NCI-H2196 treated with DMSO at 0.1 percent for 48 hours (cell line): Measurements from ENCODE around the gene PRR5L.
"Not testable (repeated sequence)": the region's sequence is repeated elsewhere in the genome, so short reads cannot be mapped to it uniquely, and the experiment has no call there.

ENCODE experiments used
- DNase-seq: peaks from one replicate; lab custom pipeline; 2025; ENCODE audit not compliant: unreplicated experiment; lab: John Stamatoyannopoulos, UW

The PRR5L gene

DNA sequence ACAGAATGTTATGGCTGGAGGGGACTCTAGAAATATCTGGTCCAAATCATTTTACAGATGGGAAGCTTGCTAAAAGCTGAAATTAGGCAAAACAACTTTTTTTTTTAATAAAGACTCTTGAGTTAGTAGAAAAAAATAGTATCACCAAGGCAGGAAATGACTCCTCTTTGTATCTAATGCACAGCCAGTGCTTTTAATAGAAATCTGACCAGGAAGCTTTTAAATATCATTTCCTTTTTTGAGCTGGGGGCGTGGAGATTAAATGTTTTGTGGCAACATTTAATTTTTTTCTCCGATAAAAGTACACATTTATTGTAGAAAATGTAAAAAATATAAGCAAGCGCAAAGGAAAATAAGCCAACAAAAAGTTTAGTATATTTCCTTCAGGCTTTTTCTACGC lies 191.5 kb downstream of the PRR5L start:
- no peak for DNase-seq

DNA sequence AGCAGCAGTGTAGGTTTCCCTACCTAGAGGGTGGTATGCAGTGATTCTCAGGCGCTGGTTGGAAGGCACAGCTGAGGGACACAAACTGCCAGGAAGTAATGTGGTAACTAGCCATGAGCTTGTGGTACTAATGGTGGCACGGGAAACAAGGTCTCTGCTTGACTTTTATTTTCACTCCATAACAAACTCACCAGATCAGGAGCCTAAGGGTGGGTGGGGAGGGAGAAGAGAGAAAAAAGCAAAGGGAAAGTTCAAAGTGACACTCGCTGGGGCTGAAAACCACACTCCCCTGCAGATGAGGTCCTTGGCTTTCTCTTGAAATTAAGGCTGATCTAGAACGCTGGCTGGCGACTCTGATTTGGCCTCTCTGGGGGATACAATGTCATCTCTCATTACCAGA lies 192.0 kb downstream of the PRR5L start:
- DNase-seq, result no peak

DNA sequence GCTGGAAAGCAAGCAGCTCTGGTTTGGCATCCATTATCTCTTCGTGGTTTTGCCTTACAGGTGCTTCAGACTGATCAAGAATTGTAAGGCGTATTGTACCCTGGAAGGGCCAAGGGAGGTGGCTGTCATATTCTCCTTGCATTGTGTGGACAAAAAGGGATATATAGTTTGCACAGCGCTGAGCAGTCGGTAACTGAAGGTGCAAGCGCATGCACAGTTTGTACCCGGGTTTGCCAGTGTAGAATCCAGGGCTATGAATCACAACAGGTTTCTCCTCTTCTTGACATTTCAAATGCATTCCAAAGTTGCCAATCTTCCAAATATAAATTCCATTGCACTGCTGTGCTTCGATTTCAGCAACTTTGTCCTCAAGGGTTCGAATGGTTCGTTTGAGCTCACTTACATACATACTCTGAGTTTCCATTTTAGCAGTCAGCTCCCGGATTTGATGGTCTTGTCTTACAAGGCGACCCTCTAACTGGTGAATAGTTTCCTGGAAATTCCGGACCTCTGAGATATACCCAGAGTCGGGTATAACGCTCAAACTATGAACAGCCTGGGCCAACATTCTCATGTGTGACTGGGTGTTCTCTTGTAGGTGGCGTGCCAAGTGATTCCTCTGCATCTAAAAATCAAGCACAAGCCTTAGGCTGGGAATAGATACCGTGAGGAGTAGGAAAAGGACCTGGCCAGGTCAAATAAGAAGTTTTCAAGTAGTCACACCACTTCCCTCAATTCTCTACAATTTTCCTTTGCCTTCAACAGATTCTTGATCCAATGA lies 194.1 kb downstream of the PRR5L start:
- DNase-seq, result no peak

DNA sequence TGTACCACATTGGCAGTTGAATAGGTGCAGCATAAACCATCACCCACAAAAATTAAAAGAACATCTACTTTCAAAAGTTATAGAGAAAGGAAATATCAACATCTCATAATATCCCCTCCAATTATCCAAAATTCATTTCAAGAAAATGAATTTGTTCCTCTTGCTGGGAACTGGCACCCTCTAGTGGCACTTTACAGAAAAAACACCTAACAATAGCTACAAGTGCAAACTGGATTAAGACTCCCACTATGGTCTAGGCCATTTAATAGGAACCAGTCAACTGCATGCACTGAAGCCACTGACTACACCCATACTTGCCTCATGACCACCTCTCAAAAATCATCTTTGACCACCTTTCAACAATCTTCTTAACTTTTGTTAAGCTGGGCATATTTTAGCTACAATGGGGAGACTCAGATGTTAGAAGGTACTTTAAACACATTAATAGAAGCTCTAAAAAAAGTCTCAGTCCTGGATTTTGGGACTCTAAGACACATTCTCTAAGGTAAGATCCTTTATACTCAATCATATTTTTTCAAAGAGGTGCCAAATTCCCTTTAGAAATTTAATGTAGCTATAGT lies 196.7 kb downstream of the PRR5L start:
- DNase-seq, result peak; percentile 51

DNA sequence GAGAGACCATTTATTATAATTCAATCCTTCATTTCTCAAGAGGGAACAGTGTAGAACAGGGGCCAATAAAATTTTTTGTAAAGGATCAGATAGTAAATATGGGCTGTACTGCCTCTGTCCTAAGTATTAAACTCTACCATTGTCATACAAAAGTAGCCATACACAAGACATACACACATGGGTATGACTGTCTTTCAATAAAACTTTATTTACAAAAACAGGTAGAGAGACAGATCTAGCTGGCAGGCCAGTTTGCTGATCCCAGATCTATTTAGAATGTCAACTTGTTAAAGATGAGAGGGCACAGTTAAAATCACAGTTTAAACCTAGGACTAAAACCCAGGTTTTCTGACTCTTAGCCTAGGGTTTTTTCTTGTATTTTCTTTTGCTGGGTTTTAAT lies 197.2 kb downstream of the PRR5L start:
- no peak for DNase-seq

DNA sequence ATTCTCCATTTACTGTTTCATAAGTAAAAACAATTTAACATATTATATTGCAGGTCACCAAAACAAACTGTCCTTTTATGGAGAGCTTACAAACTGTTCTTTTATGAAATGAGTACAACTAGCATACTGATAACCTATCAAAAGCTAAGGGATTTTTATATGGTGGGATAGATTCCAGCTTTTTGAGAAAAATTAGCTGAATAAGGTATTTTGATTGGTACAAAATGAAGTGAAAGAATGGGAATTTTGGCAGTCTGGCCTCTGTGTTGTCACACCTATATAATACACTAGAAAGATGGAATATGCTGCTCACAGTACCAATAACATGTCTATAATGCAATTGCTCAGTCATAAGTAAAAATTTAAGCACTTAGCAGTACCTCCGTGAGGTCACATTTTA lies 202.6 kb downstream of the PRR5L start:
- no peak for DNase-seq

DNA sequence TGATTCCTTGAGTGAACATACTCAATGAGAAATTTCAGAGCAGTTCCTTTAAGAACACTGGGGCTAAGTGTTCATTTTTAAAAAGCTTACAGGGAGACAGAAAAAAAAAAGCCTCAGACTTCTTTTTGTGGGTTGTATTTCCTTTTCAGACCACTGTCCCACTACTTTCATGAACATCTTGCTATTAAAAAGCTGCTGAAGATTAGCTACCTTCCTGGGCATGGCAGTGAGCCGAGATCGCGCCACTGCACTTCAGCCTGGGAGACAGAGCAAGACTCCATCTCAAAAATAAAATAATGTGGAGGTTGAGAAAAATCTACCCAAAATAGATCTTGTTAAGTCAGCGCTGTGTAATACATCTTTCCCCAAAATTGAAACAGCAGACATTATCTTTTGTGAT lies 203.2 kb downstream of the PRR5L start:
- no peak for DNase-seq

DNA sequence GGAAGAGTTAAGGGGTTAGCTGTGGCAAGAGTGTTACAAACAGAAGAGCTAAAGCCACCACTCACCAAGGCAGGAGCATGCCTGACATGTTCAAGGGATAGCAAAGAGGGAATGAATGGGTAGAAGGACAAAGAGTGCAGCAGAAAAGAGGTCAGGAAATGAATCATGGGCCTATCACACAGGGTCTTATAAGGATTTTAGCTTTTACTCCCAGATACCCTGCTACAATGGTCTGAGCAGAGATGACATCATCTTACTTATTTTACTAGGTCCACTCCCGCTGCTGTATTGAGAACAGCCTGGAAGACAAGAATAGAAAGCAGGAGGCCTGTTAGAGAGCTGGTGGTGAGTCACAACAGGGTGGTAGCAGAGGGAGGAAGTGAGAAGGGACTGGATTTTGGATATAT lies 204.2 kb downstream of the PRR5L start:
- DNase-seq, result peak; percentile 2

DNA sequence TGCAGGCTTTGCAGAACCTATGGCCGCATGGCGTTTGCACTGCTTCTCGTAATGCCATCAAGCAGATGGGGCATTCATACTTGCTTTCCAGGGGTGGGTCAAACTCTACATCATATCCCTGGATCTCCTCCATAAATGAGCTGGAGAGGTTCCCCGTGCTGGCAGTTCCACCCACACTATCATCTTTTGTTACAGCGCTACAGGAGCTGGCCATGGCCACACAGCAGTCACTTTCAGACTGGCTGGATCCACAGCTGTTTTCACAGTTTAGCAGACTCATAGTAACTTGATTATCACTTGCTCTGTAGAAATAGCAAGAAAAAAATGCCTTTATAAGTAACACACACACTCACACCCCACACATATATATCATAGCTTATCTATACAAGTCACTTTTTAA lies 205.1 kb downstream of the PRR5L start:
- no peak for DNase-seq

DNA sequence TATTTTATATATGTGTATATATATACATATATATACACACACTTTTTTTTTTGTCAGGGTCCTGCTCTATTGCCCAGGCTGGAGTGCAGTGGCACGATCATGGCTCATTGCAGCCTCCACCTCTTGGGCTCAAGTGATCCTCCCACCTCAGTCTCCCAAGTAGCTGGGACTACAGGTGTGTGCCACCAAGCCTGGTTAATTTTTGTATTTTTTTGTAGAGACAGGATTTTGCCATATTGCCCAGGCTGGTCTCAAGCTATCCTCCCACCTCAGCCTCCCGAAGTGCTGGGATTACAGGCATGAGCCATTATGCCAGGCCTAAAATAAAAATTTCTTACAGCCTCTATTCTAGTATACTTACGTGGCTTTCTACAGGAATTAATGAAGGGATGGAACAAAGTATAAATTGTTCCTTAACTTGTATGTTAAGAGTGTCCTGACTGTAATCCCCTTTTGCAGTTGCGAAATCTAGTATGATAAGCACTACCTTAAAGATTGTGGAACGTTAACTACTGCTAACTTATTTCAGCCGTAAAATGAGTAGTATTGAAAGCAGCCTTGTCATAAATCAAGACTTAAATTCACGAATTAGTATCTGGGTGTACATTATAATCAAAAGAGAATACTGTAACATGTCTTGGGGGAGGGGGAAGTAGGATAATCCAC lies 211.9 kb downstream of the PRR5L start:
- no peak for DNase-seq

DNA sequence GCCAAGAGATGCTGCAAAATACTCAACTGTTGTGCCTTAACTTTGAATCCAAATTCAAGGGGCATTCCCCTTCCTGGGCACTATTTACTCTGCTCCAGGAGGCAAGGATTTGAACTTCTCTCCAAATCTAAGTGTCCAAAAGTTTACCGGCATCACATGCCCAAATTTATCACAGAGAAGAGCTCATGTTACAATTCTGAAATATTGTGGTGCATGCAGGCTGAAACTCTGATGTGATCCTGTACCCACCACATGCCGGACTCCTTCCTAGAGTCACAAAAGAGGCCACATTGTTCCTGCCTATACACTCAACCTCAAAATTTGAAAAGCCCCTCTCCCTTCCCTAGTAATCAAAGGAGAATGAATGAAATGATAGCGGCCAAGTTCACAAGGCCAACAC lies 212.7 kb downstream of the PRR5L start:
- DNase-seq, result no peak

DNA sequence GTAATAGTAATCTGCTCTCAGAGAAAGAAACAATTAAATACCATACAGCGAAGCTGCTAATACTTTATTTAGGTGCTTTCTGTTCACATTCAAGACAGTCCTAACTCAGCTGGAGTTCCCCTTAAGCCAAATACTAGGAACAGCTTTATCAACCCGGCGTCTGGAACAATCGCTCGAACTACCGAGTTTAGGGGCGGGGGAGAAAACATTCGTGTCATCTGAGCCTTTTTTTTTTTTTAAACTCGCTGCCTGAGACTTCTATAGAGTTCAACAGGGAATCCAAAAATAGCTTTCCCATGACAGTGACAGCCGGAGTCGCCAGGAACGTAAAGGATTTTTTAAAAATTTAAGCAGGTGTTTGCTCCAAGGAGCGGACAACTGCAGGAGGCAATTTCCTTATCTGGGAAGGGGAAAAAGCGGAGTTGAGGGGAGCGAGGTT lies 213.1 kb downstream of the PRR5L start:
- DNase-seq, result no peak

DNA sequence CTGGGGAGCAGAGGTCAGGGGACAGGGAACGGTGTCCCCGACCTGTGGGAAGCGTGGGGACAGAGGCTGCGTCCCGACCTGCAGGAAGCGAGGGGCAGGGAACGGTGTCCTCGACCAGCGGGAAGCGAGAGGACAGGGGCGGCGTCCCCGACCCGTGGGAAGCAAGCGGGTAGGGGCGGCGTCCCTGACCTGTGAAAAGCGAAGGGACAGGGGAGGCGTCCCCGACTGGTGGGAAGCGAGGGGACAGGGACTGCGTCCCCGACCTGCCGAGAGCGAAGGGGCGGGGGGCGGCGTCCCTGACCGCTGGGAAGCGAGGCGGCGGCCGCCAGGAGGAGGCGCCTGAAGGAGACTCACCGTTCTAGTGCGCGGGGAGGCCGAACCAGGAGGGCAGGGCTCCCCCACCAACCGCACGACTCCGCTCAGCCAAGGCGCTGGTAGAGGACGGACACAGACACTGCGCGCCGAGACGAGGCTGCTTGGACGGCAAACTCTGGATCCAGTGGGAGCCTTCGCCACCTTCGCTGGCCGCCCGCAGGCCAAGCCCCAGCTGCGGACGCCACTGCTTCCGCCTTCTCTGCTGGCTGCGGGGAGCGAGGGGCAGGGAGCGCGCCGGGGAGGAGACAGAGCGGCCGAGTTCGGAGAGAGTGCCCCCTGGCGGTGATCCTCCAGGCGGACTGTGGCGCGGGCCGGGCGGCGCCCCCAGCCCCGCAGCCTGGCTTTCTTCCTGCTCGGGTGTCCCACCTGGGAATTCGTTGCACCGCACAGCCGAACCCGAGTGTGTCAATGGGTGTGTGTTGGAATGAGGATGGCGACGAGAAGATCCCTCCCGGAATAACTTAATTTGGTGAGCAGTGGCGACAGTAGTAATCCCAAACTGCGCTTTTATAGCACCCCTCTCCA lies 213.9 kb downstream of the PRR5L start, which contains the start of gene TRAF6:
TSS of gene TRAF6 (minus strand) at position 579 of the 900 bp plus-strand sequence. CDS start 8,757 bp downstream, outside the sequence.
- DNase-seq, result peak; percentile 78

DNA sequence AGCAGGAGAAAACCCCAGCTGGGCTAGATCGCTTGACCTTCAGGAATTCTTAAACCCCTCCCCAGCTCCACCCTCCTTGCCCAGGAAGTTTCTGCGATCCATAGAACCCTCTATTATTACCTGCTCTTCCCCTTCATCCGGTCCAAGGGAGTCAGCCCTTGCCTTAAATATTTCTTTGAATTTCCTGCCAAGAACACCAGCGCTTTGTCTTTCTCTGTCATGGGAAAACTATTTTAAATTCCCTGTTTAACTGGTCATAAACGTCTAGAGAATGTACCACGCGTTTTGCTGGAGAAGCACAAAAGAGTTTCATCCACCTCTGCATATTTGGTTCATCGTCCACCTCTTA lies 214.5 kb downstream of the PRR5L start:
- no peak for DNase-seq

DNA sequence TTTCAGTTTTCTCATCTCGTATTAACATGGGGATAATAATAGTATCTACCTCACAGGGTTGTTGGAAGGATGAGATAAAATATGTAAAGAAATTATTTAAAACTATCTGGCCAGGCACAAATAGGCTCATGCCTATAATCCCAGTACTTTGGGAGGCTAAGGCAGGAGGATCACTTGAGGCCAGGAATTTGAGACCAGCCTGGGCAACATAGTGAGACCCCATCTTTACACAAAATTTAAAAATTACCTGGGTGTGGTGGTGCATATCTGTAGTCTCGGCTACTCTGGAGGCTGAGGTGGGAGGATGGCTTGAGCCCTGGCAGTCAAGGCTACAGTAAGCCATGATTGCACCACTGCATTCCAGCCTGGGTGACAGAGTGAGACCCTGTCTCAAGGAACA lies 215.0 kb downstream of the PRR5L start:
- not testable (repeated sequence) for DNase-seq

DNA sequence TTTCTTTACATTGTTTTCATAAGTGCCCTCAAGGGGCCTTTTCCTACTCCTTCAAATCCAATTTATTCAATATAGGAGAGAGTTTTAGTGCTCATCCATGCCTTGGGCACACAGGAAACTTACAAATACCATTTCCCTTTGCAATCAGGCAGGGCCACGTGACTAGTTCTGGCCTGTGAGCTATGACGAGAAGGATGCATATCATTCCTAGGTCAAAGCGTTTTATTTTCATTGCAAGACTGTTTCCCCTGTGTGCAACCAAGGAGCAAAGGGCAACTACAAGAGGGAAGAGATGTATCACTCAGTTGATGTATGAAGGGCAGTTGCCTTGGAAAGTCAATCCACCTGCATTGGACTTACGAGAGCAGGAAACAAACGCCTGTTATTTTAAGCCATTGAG lies 215.9 kb downstream of the PRR5L start:
- no peak for DNase-seq

DNA sequence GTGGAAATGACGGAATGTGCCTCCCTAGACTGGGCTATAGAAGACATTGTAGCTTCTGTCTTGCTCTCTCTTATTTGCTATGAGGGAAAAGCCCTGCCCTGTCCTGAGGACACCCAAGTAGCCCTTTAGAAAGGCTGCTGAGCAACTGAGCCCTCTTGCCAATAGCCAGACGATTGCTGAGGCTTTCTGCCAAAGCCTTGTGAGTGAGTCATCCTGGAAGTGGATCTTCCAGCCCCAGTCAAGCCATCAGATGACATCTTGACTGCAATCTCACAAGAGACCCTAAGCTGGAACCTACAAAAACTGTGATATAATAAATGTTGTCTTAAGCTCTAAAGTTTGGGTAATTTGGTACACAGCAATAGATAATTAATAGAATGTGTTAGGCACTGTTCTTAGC lies 217.9 kb downstream of the PRR5L start:
- no peak for DNase-seq
